Measurements from ENCODE around the gene LIX1.

GRCh38 chr5:97071993-97072392, 70.4 kb downstream of the LIX1 start:
- TF ChIP-seq POLR2A (IDR thresholded peaks at IDR 0.05) = no peak
- no peak for TF ChIP-seq POLR2AphosphoS5 (IDR thresholded peaks at IDR 0.05; ENCODE audit: insufficient read depth in 1 of 2, low read depth in 1 of 2)

All from vagina (tissue), 2 donors.